Vagina (tissue), 2 donors: ENCODE results near the gene SLC40A1.

ENCODE experiments used
- CTCF ChIP-seq, 3 experiments: fragments of 450-650 bp in 2 of 3; fragments of 200-600 bp in 1 of 3; sonication (generic) in 1 of 3; IDR thresholded peaks; one replicate each; pipeline ENCODE4 v1.5.1; 2017 to 2019; ENCODE audit warnings: antibody characterized with exemption in 3 of 3, mild to moderate bottlenecking in 2 of 3, moderate library complexity in 2 of 3
- POLR2A ChIP-seq, 2 donors: fragments of 450-650 bp; IDR thresholded peaks; one replicate each; pipeline ENCODE4 v1.6.1; 2017; ENCODE audit warnings: antibody characterized with exemption in 2 of 2, mild to moderate bottlenecking in 2 of 2, moderate library complexity in 2 of 2
- POLR2AphosphoS5 ChIP-seq, 2 donors: sonication (generic); formaldehyde crosslinking; IDR thresholded peaks; one replicate each; pipeline ENCODE4 v1.9.0; 2017; ENCODE audit warnings: antibody characterized with exemption in 2 of 2, mild to moderate bottlenecking in 2 of 2, low read depth in 1 of 2; ENCODE audit not compliant: insufficient read depth in 1 of 2

GRCh38 chr2:189557373-189557772 lies 23.2 kb downstream of the SLC40A1 start:
- TF ChIP-seq POLR2A (IDR thresholded peaks at IDR 0.05) (no peak), CTCF (IDR thresholded peaks at IDR 0.05) (no peak), POLR2AphosphoS5 (IDR thresholded peaks at IDR 0.05; ENCODE audit: insufficient read depth in 1 of 2, low read depth in 1 of 2) (peak in 1 of 2 donors; percentile 52)
